GM18867 (cell line): Measurements from ENCODE around the gene SUSD3.
A peak's percentile ranks its signal among the peaks of the same experiment; 100 is the strongest.
"Not testable (repeated sequence)": the region's sequence is repeated elsewhere in the genome, so short reads cannot be mapped to it uniquely, and the experiment has no call there.

Experiments used
- ATAC-seq: cut with Tn5 transposase; IDR thresholded peaks from one replicate; pipeline ENCODE4 v1.9.1; 2021; ENCODE audit warnings: mild to moderate bottlenecking, moderate library complexity; ENCODE audit not compliant: unreplicated experiment

The SUSD3 gene

GRCh38 chr9:93058355-93059010 is at the start of gene SUSD3:
SUSD3 (plus strand) TSS chr9:93058701; CDS start chr9:93058743, 42 bp downstream.
- peak; percentile 45 for ATAC-seq

GRCh38 chr9:93009337-93010015 is 49.0 kb upstream of the SUSD3 start:
- ATAC-seq, result no peak

- ATAC-seq, result no peak
These were observed 48.4 kb upstream of the SUSD3 start for GRCh38 chr9:93010056-93010455.

GRCh38 chr9:93010704-93011103 is 47.8 kb upstream of the SUSD3 start:
- no peak for ATAC-seq

GRCh38 chr9:93011114-93011513 is 47.4 kb upstream of the SUSD3 start:
- no peak for ATAC-seq

- ATAC-seq, result no peak
These were observed 45.3 kb upstream of the SUSD3 start for GRCh38 chr9:93012963-93013855.

- no peak for ATAC-seq
These were observed 44.5 kb upstream of the SUSD3 start for GRCh38 chr9:93013856-93014582.

- ATAC-seq, result not testable (repeated sequence)
These were observed 43.3 kb upstream of the SUSD3 start for GRCh38 chr9:93015190-93015589.

GRCh38 chr9:93017621-93018020 is 40.9 kb upstream of the SUSD3 start:
- no peak for ATAC-seq

- no peak for ATAC-seq
These were observed 38.4 kb upstream of the SUSD3 start for GRCh38 chr9:93020151-93020550.

- no peak for ATAC-seq
These were observed 37.5 kb upstream of the SUSD3 start for GRCh38 chr9:93020771-93021670.

- ATAC-seq, result no peak
These were observed 36.4 kb upstream of the SUSD3 start for GRCh38 chr9:93022066-93022465.

- no peak for ATAC-seq
These were observed 35.6 kb upstream of the SUSD3 start for GRCh38 chr9:93022721-93023520.

GRCh38 chr9:93023521-93023815 is 35.0 kb upstream of the SUSD3 start:
- no peak for ATAC-seq

GRCh38 chr9:93024646-93024910 is 33.9 kb upstream of the SUSD3 start:
- no peak for ATAC-seq

- ATAC-seq, result no peak
These were observed 33.4 kb upstream of the SUSD3 start for GRCh38 chr9:93024986-93025630.

GRCh38 chr9:93025736-93026135 is 32.8 kb upstream of the SUSD3 start:
- ATAC-seq, result no peak

GRCh38 chr9:93026640-93027039 is 31.9 kb upstream of the SUSD3 start:
- ATAC-seq, result no peak

GRCh38 chr9:93027750-93028149 is 30.8 kb upstream of the SUSD3 start:
- ATAC-seq, result no peak
